ENCODE results near the gene DYRK3. TPM values are rescaled to one million over a fixed set of nuclear protein-coding genes. Genes with fewer than 3 reads are reported as not detected.

DYRK3 gene
- total and polyA plus RNA-seq, 9 of the 15 experiments (the other 6 are each of a cell fraction or from before 2014, with no cell fraction given): 4.5 to 33.7 (median 25.7) TPM

DNA sequence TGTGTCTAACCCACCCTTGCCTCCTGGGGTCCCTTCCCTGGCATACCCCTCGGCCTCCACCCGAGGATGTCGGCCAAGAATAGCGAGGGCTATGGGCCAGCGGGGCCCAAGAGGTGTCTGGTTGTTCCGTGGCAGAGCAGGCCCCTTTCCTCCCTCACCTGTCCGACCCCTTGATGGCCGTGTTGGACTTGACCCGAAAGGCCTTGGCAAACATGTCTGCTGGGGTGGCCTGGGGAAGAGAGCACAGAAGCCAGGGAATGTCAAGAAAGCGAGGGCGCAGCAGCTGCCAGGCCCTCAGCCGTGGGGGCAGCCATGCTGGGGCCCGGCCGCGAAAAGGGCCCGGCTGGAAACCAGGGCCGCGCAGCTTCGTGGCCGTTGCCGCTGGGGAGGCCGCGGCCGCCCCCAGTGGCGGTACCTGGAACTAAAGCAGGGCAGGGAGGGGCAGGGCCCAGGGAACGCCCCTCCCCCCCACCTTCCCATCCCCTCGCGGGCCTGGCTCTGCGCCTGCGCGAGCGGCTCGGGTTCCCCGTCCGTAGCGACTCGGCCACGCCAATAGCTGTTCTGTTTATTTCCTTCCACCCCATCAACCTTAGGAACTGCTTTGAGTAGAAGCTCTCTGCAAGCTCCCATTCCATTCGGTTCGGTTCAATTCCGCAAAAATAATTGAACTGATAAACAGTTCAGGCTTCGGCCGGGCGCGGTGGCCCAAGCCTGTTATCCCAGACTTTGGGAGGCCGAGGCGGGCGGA is 23.0 kb upstream of the DYRK3 start, which contains the start of gene EIF2D (continued):
- TF ChIP-seq SAP30 (IDR thresholded peaks at IDR 0.05; ENCODE audit: borderline replicate concordance, insufficient read depth, low read depth, low read length, poor library complexity, severe bottlenecking) (peak; percentile 94), TCFL5 (CRISPR knock-in tag; conservative IDR thresholded peaks at IDR 0.05) (no peak; the same call in 1 of the 2 replicates), TAL1 (IDR thresholded peaks at IDR 0.05) (no peak), TAF15 (IDR thresholded peaks at IDR 0.05; ENCODE audit: low read depth, low read length) (no peak), ZNF609 (CRISPR knock-in tag; IDR thresholded peaks at IDR 0.05; ENCODE audit: borderline replicate concordance) (peak; percentile 99), CBFA2T2 (conservative IDR thresholded peaks at IDR 0.05) (no peak), ZNF12 (CRISPR knock-in tag; IDR thresholded peaks at IDR 0.05) (peak; percentile 89), FUS (optimal IDR thresholded peaks at IDR 0.05; ENCODE audit: low read depth, low read length) (peak; percentile 87), PYGO2 (tag; IDR thresholded peaks at IDR 0.05) (no peak), MLX (CRISPR knock-in tag; conservative IDR thresholded peaks at IDR 0.05) (peak; percentile 6 to 53; a peak in 2 of 4 replicates), FOSL1 (tag; conservative IDR thresholded peaks at IDR 0.05) (peak; percentile 41; the same call in 1 of the 2 replicates), ZNF780A (CRISPR knock-in tag; IDR thresholded peaks at IDR 0.05) (no peak), HMG20A (CRISPR knock-in tag; conservative IDR thresholded peaks at IDR 0.05) (no peak), MTA1 (IDR thresholded peaks at IDR 0.05; ENCODE audit: borderline replicate concordance) (0 out of 2 replicates have a peak, but pooled peaks have one; percentile 51)
- TF ChIP-seq, protein P1, sequence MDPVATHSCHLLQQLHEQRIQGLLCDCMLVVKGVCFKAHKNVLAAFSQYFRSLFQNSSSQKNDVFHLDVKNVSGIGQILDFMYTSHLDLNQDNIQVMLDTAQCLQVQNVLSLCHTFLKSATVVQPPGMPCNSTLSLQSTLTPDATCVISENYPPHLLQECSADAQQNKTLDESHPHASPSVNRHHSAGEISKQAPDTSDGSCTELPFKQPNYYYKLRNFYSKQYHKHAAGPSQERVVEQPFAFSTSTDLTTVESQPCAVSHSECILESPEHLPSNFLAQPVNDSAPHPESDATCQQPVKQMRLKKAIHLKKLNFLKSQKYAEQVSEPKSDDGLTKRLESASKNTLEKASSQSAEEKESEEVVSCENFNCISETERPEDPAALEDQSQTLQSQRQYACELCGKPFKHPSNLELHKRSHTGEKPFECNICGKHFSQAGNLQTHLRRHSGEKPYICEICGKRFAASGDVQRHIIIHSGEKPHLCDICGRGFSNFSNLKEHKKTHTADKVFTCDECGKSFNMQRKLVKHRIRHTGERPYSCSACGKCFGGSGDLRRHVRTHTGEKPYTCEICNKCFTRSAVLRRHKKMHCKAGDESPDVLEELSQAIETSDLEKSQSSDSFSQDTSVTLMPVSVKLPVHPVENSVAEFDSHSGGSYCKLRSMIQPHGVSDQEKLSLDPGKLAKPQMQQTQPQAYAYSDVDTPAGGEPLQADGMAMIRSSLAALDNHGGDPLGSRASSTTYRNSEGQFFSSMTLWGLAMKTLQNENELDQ (CRISPR knock-in tag; IDR thresholded peaks at IDR 0.05; ENCODE audit: borderline replicate concordance): no peak
- TF ChIP-seq, protein P2, sequence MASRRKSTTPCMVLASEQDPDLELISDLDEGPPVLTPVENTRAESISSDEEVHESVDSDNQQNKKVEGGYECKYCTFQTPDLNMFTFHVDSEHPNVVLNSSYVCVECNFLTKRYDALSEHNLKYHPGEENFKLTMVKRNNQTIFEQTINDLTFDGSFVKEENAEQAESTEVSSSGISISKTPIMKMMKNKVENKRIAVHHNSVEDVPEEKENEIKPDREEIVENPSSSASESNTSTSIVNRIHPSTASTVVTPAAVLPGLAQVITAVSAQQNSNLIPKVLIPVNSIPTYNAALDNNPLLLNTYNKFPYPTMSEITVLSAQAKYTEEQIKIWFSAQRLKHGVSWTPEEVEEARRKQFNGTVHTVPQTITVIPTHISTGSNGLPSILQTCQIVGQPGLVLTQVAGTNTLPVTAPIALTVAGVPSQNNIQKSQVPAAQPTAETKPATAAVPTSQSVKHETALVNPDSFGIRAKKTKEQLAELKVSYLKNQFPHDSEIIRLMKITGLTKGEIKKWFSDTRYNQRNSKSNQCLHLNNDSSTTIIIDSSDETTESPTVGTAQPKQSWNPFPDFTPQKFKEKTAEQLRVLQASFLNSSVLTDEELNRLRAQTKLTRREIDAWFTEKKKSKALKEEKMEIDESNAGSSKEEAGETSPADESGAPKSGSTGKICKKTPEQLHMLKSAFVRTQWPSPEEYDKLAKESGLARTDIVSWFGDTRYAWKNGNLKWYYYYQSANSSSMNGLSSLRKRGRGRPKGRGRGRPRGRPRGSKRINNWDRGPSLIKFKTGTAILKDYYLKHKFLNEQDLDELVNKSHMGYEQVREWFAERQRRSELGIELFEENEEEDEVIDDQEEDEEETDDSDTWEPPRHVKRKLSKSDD (conservative IDR thresholded peaks at IDR 0.05; ENCODE audit: low read length): no peak
